HG03045 (cell line): Measurements from ENCODE around the gene KRT6A.
"Not testable (repeated sequence)": the region's sequence is repeated elsewhere in the genome, so short reads cannot be mapped to it uniquely, and the experiment has no call there.

Source experiments
- ATAC-seq: cut with Tn5 transposase; IDR thresholded peaks from one replicate; pipeline ENCODE4 v1.9.1; 2021; ENCODE audit warnings: mild to moderate bottlenecking, moderate library complexity; ENCODE audit not compliant: unreplicated experiment

KRT6A gene

DNA sequence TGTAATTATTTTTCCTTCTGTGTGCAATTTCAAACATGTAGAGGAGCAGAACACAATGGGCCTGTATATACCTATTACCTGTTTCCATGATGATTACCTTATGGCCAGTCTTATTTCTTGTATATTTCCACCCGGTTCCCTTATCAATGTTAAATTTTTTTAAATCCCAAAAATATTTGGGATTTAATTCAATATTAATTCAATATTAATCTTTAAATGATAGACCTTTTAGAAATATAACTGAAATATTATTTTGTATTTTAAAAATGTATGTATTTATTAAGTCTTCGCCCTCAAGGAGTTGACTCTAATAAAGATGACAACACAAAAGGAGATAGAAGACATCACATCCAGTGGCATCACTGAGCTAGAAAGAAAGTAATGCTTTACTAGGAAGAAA lies 18.8 kb downstream of the KRT6A start:
- ATAC-seq, result no peak

DNA sequence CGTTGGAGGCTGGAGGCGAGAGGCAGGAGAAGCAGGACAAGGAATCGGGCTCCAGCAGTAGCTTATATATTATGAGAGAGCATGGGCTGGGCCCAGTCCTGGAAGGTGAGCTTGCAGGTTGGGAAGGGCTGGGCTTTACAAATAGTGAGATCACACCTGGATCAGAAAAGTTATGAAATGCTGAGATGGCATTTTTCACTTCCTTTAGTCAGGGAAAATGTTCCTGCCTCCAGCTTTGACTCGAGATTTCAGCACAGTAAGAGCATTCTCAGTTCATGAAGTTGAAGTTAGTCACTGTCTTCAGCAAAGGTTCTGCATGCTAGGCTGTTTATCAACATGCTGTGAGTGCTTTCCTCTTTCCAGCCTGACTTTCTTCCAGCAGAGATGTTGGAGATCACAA lies 19.3 kb downstream of the KRT6A start, which contains the start of gene KRT6C:
TSS of gene KRT6C (minus strand) at position 38 of the 400 bp plus-strand sequence. CDS start 68 bp downstream, outside the sequence.
- no peak for ATAC-seq

DNA sequence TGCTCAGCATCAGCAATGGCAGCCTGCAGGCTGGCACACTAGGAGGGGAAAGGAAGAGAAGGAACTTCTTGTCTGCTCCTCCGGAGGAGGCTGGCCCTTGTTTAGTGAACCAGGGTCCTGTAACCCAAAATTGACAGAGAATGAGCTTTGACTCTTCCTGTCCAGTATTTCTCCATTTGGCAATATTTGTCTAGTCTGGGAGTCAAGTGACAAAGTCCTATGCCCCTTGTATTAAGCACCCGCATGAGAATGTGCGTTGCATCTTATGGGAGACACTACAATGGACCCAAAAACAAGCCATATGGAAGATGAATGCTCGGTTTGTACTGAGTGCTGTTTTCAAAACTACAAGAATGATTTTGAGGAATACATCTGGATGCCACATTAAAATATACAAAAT lies 23.2 kb downstream of the KRT6A start:
- ATAC-seq, result no peak

DNA sequence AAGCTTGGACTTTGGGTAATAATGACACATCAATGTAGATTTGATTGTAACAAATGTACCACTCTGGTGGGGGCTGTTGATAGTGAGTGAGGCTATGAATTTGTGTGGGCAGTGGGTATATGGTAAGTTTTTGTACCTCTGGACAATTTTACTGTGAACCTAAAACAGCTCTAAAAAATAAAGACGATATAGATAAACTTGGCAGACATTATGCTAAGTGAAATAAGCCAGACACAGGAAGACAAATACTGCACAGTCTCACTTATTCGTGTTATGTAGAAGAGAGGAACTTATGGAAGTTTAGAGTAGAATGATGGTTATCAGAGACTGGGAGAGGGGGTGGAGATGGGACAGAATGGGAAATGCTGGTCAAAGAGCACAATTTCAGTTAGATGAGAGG lies 28.2 kb downstream of the KRT6A start:
- no peak for ATAC-seq

DNA sequence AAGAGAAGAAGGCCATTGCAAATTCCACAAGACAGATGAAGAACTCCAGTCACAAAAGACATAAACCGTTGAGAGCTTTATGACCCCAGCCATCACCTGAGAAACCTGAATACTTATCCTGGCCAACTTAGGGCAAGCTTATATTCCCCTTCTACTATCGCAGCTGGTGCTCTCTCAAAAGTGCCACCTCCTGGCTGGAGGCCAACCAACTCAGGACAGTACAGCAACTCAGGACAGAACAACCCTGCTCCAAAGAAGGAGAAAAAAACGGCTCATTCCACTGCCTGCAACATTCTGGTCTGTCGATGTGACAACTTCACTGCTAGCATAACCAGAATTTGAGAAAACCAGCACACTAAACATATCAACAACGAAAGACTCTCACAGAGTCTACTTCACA lies 31.4 kb downstream of the KRT6A start:
- no peak for ATAC-seq

DNA sequence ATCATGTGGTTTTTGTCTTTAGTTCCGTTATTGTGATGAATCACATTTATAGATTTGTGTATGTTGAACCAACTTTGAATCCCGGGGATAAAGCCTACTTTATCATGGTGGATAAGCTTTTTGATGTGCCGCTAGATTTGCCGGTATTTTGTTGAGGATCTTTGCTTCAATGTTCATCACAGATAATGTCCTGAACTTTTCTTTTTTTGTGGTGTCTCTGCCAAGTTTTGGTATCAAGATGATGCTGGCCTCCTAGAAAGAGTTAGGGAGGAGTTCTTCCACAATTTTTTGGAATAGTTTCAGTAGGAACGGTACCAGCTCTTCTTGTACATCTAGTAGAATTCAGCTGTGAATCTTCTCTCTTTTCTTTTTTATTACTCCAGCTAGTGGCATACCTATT lies 34.2 kb downstream of the KRT6A start:
- no peak for ATAC-seq

DNA sequence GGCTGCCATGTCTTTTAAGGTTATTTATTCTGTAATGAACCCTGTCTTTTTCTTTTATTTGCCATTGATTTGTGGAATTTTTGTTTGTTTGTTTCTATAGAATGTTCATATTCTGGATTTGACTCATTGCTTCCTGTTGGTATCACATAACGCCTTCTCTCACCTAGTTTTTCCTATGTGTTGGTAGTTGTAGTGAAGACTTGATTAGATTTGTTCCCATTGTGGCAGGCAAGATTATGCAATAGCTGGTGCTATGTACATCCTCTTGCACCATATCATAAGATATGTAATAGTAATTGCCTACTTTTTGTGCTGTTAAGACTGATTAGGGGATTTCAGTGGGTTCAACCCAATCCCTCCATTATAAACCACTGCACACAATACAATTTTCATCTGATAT lies 37.2 kb downstream of the KRT6A start:
- ATAC-seq, result no peak

DNA sequence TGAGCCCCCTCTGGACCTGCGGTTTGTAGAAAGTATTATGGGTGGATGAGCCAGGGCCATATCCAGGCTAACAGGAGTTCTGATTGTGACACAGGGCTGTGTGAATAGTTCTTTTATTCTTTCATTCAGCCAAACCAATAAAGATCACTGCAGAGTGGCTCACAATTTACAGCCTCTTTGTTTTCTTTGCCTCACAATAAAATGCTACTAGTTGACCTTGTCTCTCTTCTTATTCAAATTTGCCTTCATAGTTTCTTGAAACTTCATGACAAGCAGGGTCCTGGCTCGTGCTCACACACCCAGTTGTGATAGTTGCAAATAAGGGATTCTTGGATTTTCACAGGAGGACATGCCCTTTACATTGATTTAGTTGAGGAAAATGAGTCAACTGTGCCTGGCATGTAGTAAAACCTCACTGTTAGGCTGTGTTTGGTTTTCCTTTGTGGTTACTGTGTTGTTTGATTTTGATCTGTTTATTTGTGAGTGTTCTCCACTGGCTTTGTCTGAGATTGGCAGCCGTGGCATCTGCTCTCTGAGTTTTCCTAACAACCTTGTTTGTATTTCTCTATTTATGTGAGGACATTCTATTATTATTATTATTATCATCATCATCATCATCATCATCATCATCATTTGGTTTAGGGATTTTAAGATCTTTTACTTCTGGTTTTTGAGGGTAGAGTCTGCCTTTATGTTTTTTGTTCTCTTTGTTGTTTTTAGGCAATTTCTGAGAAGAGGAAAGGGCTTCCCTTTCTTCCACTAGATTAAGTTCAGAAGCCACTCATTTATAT lies 38.5 kb downstream of the KRT6A start:
- no peak for ATAC-seq

DNA sequence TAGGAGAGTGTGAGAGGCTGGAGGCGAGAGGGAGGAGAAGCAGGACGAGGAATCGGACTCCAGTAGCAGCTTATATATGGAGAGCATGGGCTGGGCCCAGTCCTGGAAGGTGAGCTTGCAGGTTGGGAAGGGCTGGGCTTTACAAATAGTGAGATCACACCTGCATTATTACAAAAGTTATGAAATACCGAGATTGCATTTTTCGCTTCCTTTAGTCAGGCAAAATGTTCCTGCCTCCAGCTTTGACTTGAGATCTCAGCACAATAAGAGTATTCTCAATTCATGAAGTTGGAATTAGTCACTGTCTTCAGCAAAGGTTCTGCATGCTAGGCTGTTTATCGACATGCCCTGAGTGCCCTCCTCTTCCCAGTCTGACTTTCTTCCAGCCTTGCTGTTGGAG lies 41.0 kb downstream of the KRT6A start, which contains the start of gene KRT6B:
TSS of gene KRT6B (minus strand) at position 46 of the 400 bp plus-strand sequence. CDS start 68 bp downstream, outside the sequence.
- no peak for ATAC-seq

DNA sequence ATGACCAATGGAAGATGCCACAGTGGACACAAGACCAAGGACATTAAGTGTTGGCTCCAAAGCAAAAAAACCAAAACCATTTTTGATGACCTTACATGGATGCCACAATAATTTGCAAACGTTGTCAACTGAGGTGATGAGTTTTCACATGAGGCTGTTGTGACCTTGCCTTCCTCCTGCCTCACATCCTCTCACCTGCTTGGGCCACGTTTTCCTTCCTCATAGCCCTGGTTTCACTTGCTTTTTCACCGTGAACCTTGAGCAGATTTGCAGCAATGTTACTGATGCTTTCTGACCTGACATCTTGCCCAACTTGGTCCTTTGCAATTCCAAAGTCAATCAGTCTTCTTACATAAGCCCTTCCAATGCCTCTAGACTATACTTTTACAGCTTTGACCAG lies 44.8 kb downstream of the KRT6A start:
- ATAC-seq, result no peak

DNA sequence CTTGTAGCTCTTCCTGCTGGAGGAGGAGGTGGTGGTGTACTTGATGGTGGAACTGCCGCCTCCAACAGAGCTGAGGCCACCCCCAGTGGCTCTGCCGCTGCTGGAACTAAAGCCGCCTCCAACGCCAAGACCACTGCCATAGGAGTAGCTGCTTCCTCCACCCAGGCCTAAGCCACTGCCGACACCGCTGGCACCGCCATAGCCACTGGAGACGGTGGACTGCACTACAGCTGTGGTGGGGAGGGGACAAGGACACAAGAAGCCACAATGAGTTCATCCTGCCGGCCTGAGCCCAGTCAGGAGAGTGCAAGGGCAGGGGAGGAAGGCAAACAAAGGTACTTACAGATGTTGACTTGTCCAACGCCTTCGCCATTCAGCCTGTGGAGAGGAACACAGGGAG lies 45.9 kb downstream of the KRT6A start:
- ATAC-seq, result not testable (repeated sequence)

DNA sequence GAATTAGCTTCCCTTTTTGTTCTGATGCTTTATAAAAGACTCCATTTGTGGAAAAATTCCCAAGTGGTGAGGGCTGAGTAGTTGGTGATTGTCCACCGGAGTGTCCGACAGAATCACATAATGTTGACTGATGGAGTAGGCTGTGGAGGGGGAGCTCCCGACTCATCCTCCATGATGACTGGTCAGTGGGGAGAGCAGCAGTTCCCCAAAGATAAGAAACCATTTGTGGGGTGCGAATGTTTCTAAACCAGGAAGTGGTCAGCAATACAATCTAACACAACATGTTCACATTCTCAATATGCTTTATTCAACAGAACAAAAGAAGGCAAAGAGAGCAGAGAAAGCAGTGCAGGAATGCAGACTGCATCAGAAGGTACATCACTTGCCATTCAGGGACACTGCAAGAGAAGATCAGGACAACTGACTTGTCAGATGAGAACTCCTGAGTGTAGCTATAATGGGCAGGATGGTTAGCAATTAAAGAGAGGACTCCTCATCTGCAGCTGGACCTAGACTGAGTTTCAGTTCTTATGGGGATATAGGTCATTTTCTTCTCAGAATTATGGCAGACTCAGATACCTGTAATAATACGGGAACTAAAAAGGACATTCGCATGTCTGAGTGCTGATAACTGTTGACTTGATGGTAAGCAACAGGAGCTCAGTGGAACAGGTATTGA lies 46.6 kb downstream of the KRT6A start:
- no peak for ATAC-seq

DNA sequence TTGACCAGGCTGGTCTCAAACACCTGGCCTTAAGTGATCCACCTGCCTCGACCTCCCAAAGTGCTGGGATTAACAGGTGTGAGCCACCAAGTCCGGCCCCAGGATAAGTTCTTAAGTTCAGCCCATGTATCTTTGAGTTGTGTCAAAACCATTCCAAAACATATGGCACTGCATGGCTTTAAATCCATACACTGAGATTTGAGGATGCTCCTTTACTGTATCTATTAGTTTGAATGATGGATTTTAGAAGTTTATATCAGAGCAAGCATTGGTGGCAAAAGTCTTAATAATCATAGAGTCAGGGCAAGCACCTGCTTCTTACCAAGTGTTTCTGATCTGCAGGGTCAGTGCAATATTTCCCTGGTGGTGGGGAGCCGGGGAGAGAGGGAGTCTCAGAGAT lies 47.2 kb downstream of the KRT6A start:
- no peak for ATAC-seq

DNA sequence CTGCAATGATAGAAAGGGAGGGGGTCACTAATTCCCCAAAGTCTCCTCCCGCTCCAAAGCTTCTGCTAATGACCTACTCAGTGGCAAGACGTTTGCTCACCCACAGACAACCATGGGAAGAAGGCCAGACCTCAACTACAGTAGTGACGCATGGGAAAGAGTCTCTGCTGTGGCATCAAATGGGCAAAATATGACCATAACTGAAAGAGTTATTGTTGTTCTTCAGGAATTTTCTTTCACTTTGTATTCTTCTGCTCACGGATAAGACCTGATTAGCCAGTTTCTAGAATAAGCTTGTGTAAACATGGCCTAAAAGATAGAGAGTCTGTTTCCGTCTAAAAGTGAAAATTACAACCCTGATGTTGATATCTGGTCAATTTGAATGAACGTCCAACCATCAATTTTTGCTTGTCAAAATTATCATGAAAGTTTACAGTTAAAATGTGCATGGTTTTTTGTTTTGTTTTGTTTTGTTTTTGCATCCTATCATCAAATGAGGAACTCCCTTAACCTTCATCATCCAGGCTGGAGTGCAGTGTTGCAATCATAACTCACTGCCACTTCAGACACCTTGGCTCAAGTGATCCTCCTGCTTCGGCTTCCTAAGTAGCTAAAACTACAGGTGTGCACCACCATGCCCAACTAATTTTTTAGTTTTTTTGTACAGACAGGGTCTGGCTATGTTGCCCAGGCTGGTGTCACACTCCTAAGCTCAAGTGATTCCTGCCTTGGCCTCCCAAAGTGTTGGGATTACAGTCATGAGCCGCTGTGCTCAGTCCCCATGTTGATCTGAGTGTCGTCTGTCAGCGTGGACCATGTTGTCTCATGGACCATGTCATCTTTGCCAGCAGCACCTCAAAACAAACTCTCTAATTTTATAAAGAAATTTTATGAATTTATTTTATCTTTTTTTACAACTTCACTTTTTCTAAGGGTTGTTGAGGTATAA lies 48.1 kb downstream of the KRT6A start:
- no peak for ATAC-seq

DNA sequence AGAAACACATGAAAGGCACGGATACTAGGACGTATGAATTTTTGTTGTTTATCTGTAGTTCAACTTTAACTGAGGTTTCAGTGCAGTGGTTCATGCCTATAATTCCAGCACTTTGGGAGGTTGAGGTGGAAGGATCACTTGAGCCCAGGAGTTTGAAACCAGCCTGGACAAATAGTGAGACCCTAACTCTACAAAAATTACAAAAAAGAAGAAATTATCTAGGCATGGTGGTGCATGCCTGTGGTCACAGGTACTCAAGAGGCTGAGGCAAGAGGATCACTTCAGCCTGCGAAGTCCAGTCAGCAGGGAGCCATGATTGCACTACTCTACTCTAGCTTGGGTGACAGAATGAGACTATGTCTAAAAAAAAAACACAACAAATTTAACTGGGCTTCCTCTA lies 49.1 kb downstream of the KRT6A start:
- no peak for ATAC-seq

DNA sequence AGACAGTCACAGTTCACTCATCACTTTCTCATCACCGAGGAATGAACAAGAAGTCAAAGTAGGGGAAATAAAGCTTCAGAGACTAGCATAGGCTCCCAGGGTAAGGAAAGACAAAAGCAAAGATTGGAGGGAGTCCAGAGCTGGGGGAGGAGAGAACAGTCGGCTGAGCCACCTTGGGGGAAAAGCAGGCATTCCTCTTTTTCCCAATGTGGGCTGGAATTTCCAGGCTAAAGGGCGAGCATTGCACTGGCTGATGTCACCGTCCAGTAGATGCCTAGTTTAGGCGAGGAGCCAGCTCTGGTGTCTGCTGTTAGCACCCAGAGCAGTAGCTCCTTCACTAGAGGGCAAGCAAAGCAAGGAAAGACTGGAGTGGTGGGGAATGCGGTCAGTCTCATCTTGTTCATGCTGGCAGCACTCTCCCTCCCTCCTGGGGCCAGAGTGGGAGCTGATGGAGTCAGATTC lies 50.4 kb downstream of the KRT6A start:
- no peak for ATAC-seq

DNA sequence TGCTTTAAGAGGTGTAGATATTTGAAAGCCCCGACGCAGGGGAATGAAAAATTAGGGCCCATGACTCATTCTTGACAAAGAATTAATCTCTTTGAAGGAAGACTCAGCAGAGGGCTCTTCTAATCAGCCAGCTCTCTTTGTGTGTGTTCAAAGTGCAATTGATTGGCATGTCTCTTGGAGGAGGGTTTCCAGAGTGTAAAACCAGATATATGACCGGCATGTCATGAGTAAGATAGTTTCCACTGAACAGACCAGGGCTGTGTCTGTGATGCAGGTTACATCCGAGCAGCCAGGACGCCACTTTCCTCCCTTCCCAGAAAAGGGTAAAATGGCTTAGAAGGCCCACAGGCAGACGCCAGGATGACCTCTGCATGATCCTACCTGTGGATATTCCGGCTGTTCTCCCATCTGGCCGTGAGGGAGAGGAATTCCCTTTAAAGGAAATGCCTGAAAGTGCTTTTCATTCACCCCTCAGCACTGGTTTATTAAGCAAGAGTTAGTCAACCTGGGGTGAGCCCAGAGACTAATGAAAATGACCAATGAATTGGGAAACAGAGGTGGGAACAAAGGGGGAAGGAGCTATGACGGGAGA lies 51.6 kb downstream of the KRT6A start:
- no peak for ATAC-seq

DNA sequence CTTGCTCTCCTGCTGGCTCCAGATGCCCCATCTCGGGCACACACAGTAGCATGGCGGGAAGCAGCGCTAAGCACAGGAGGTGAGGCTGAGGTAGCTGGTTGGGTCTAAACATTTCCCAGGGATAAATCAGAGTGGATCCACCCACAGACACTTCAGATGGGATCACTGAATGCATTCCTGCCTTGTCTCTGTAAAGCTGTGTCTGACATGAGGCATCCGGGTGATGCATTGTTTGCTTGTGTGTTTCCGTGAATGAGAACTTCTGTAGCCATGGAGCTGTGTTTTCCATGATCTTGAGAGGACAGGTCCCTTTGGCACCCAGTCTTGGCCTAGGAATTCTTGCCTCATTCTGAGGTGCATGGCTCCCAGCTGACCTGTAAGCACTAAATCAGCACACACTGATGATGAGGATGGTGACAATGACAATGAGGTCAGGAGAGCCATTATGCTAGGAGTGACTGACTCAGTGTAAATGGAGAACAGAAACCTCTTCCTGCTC lies 52.2 kb downstream of the KRT6A start:
- no peak for ATAC-seq

DNA sequence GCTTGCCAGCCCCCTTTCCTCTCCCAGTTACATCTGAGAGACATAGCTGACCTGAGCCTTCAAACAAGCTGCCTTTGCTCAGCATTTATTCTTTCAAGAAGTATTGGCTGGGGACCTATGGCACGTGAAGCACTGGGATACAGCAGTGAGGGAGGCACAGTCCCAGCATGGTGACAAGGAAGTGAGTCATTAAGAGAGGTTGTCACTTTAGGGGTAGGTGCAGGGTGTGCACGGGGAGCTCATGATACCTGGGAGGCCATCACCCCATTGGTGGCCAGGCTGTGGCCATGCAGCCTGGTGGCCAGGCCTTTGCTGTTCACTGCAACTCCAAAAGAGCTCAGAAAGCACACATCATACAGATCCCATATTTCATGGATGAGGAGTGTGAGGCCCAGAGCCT lies 53.2 kb downstream of the KRT6A start:
- ATAC-seq, result no peak

DNA sequence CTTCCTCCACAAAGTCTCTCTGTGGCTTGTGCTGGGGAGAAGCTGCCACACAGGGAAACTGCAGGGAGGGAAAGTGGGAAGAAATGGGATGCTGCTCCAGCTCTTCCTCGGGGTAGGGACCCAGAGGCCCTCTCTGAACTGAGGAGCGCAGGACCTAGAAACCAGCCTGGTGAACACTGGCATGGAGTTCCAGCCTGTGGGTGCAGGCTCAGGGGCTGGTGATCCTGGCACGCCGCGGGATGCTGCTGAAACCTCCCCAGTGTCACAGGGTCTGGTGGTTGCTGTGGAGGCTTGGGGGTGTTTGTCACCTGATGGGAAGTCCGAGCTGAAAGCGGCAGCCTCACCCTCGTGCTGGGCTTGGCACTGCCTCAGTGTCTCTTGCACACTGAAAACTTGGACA lies 53.6 kb downstream of the KRT6A start:
- no peak for ATAC-seq
